NCI-H2029 (cell line): ENCODE results near the gene HOXC9.

ENCODE experiments used
- DNase-seq: peaks from one replicate; lab custom pipeline; 2025; lab: John Stamatoyannopoulos, UW

HOXC9 gene

GRCh38 chr12:53963434-53964314 is 36.3 kb upstream of the HOXC9 start:
- no peak for DNase-seq

GRCh38 chr12:53964315-53964713 is 35.6 kb upstream of the HOXC9 start:
- no peak for DNase-seq

- no peak for DNase-seq
Observed at GRCh38 chr12:53965281-53966084, 34.5 kb upstream of the HOXC9 start.

DNA sequence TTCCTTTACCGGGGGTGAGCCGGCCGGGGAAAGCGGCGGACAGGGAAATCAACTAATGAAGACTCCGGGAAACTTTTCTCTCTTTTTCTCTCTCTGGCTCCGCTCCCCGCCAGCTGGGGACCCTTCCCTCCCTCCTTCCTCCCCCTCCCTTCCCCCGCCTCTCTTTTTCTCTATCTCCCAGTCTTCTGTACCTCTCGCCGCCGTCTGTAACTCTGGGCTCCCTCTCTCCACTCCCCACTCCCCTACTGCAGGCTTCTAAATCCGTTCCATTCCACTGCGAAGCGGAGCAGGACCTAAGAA is 33.9 kb upstream of the HOXC9 start:
- no peak for DNase-seq

GRCh38 chr12:53966385-53967133 is 33.4 kb upstream of the HOXC9 start:
- no peak for DNase-seq

DNA sequence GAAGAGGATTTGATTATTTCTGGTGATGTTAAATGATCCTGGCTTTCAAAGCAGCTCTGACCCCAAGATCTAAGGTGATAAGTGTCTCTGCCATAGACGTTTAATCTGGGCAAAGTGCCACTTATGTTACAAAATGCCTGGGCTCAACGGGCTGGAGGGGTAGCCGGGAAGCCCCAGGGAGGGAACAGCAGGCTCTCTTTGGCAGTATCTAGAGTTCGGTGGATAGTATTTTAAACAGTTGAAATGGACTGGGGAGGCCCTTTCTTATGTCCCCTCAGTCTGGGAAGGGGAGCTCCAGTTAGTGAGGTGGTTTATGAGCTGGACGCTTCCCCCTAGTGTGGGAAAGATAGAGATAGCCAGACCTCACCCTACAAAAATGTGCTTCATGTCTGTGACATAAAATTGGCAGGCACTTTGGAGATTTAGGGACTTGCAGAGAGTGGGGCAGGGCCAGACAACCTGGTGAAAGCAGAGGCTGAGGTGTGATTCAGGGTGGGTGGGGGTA is 32.5 kb upstream of the HOXC9 start:
- no peak for DNase-seq

GRCh38 chr12:53968214-53969127 is 31.5 kb upstream of the HOXC9 start:
- DNase-seq, result no peak

- DNase-seq, result no peak
Observed at GRCh38 chr12:53969588-53970259, 30.2 kb upstream of the HOXC9 start.

DNA sequence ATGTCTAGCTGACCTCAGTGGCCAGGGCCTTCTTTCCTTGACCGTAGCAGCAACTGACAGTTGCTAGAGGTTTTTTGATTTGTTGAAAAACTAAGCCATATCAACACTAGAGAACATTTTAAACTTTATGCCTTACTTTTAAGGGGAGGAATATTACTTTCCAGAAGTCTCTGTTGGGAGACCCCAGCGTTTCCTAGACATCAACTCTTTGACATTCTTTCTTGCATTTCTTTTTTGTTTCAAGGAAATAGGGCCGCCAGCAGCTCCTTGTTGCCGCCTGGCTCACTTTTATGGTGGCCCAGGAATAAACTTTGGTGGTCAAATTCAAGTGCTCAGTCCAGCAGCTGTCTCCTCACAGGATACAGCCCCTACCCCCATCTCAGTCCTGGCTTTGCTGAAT is 29.5 kb upstream of the HOXC9 start:
- no peak for DNase-seq

DNA sequence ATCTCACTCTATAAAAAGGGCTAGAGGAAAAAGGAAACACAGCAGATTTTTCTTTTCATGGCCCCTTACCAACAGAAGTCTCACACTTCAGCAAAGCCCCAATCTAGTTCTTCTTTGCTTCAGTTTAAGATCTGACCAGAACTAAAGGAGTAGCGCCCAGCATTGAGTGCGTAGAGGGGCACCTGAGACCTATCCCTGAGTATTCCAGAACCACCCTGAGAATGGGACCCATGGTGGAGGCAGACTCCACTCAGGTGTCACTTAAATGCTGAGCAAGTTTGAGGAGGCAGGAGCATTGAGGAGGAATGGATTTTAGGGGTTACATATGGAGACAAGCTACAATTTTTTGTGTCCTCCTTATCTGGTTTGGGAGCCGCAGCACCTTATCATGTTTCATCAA is 28.8 kb upstream of the HOXC9 start:
- no peak for DNase-seq

DNA sequence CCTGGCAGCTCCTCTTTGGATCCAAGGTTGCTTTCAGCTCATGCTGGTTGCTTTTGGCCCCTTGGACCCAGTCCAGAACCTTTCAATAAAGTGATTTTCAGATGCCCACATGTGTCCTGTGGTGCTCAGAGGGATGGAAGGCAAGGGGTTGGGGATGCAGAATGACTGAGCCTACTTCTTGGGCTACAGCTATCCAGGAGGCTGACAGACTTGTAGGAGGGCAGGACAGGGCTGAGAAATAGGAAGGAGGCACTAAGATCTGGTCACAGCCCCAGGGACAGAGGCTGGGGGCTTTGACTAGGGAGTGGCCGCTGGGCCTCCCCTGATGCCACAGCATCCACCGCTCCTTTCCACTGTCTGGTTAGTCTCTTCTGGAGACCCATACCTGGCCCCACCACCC is 28.3 kb upstream of the HOXC9 start:
- no peak for DNase-seq

DNA sequence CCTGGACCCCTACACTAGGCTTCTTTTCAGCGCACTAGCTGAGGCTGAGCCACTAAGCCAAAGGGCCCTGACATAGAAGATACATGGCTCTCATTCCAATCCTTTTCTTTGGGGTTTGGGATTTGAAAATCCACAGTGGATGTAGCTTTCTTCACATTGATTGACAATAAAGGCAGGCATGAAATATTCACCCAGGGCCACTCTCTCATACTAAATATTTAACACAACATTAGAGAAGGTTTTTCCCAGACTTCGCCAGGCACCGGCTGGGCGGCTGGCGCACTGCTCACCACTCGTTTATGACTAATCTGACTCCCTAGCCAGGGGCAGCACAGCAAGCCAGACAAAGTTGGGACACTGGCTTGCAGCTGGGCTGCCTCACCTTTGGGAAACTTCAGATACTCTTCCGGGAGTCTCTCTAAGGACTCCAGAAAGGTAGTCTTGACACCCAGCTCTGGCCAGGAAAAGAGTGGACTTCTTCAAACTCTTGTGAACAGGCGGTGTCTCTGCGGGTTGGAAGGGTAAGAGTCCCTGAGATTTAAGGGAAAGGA is 27.7 kb upstream of the HOXC9 start:
- DNase-seq, result no peak

DNA sequence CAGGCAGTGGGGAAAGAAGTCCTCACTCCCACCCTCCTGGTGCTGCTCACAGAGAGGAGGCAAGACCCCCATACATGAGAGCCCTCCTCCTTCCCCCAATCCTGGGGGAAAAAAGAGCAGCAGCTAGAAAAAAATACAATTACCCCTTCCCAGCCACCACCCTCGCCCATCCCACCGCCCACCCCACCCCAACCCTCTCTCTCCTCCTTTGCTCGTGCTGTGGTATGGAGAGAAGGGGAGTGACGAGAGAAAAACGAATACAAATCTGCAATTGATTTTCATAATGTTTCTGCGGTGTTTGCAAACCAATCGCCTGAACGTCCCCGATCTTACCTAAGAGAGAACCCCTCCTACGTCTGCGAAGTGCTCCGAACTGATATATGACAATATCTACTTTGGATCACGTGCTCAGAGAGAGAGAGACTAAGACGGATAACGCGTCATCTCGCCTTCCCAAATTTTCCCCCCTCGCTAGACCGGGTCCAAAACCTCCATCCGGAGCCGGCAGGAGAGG is 27.2 kb upstream of the HOXC9 start, which contains the start of gene HOXC11:
HOXC11 (plus strand) TSS at position 405 of the 514 bp plus-strand sequence. CDS start 116 bp downstream, outside the sequence.
- DNase-seq, result no peak

GRCh38 chr12:53973236-53974042 is 26.5 kb upstream of the HOXC9 start:
- no peak for DNase-seq

GRCh38 chr12:53974084-53975063 is 25.6 kb upstream of the HOXC9 start, which contains the start of gene HOTAIR:
TSS of gene HOTAIR (minus strand) at chr12:53974954.
- DNase-seq, result no peak

- DNase-seq, result no peak
Observed at GRCh38 chr12:53975064-53975471, 24.9 kb upstream of the HOXC9 start.

- no peak for DNase-seq
Observed at GRCh38 chr12:53975479-53976152, 24.3 kb upstream of the HOXC9 start.
